Measurements from ENCODE around the gene ERCC4. TPM values are rescaled to one million over a fixed set of nuclear protein-coding genes. Genes with fewer than 3 reads are reported as not detected.

Gene ERCC4
- total and polyA plus RNA-seq, 2 of the 8 experiments (the other 6 are each of a cell fraction or from before 2014, with no cell fraction given): 1.6 to 13.2 TPM

- no peaks in the 10 kb centered on the region for H3K27me3 ChIP-seq (replicated peaks in 1 of 4; ENCODE audit: control insufficient read depth in 3 of 4, extremely low read depth in 1 of 4, insufficient read depth in 3 of 4, low read length in 3 of 4)
- H2BK12ac ChIP-seq (ENCODE audit: low read depth, low read length): no peak overlapping the region
- H2BK120ac ChIP-seq (replicated peaks; ENCODE audit: low read depth, low read length): no peak overlapping the region
- no peaks in the 10 kb centered on the region for H4K20me1 ChIP-seq (replicated peaks in 1 of 2; ENCODE audit: control insufficient read depth in 1 of 2, insufficient read depth in 2 of 2, low read length in 2 of 2)
- H3K79me2 ChIP-seq (ENCODE audit: control insufficient read depth in 1 of 2, insufficient read depth in 2 of 2, low read length in 2 of 2): no peaks in the 10 kb centered on the region
- WGBS, 2 experiments (ENCODE audit: extremely low coverage in 1 of 2, insufficient coverage in 1 of 2, insufficient read length in 1 of 2, insufficient replicate concordance in 2 of 2, low coverage in 1 of 2, low lambda C conversion rate in 2 of 2, missing lambda C conversion rate in 1 of 2): 93% methylated on average over 5 of the region's 6 CpGs; no CpG with 5 or more reads in 1 of the 2 experiments
- H3K4me1 ChIP-seq (replicated peaks in 1 of 4; ENCODE audit: control insufficient read depth in 3 of 4, insufficient read depth in 4 of 4, low read length in 3 of 4): no peaks in the 10 kb centered on the region
- FAIRE-seq (no peak), DNase-seq (ENCODE audit: low read depth in 1 of 2, low spot score in 2 of 2) (peak in 1 of 2 experiments; percentile 14)
- H3K56ac ChIP-seq (replicated peaks; ENCODE audit: insufficient read length, low read depth, low read length): no peak overlapping the region
- H3K14ac ChIP-seq (ENCODE audit: insufficient read length): no peak overlapping the region
- no peak overlapping the region for H3K4ac ChIP-seq (replicated peaks; ENCODE audit: insufficient read length, low read depth, low read length)
- no peak overlapping the region for H3K18ac ChIP-seq (ENCODE audit: extremely low read depth, low read length)
- no peak overlapping the region for H3K27ac ChIP-seq (ENCODE audit: low read depth, low read length)
- CTCF ChIA-PET (ENCODE audit: partially characterized antibody): no interaction called here
- no peak overlapping the region for H3K9ac ChIP-seq (replicated peaks in 1 of 4; ENCODE audit: extremely low read depth in 1 of 4, low read depth in 3 of 4, low read length in 3 of 4)
- H4K8ac ChIP-seq (ENCODE audit: extremely low read depth, insufficient read depth, low read length): no peak overlapping the region
- no peaks in the 10 kb centered on the region for H3K23me2 ChIP-seq (ENCODE audit: low read depth, low read length)
- no peaks in the 10 kb centered on the region for H3K9me3 ChIP-seq (ENCODE audit: insufficient read depth in 2 of 2, low read depth in 1 of 2, low read length in 1 of 2)
- H3K36me3 ChIP-seq (ENCODE audit: control insufficient read depth in 2 of 4, insufficient read depth in 4 of 4, low read length in 3 of 4): no peaks in the 10 kb centered on the region
- POLR2A ChIA-PET (ENCODE audit: partially characterized antibody): no interaction called here
- H4K5ac ChIP-seq (ENCODE audit: insufficient read length, low read depth, low read length): no peak overlapping the region
- H2BK5ac ChIP-seq (ENCODE audit: low read depth, low read length): no peak overlapping the region
- no peak overlapping the region for H4K91ac ChIP-seq (replicated peaks; ENCODE audit: insufficient read length, low read length)
- no peak overlapping the region for H3K4me3 ChIP-seq (ENCODE audit: extremely low read depth in 1 of 4, insufficient read depth in 2 of 4, low read depth in 3 of 4, low read length in 4 of 4)
- H3K4me2 ChIP-seq (ENCODE audit: insufficient read depth in 1 of 2, low read depth in 2 of 2, low read length in 2 of 2): no peak overlapping the region
- no peak overlapping the region for H2BK20ac ChIP-seq (ENCODE audit: low read length)
- H2AFZ ChIP-seq (ENCODE audit: low read length): no peak overlapping the region
- no peaks in the 10 kb centered on the region for H3K79me1 ChIP-seq (ENCODE audit: low read depth, low read length)
- no peak overlapping the region for H2BK15ac ChIP-seq (ENCODE audit: low read length)
- H3K23ac ChIP-seq (ENCODE audit: insufficient read length): no peak overlapping the region
- H2AK5ac ChIP-seq (ENCODE audit: low read depth, low read length): no peak overlapping the region
- TF ChIP-seq SIN3A (conservative IDR thresholded peaks at IDR 0.05 in 1 of 2, IDR thresholded peaks at IDR 0.05 in 1 of 2; ENCODE audit: low read depth in 1 of 2, low read length in 2 of 2): no peak
- TF ChIP-seq KDM1A (IDR thresholded peaks at IDR 0.05; ENCODE audit: borderline replicate concordance, low read length): no peak
- no peak for TF ChIP-seq ZNF274 (IDR thresholded peaks at IDR 0.05; ENCODE audit: borderline replicate concordance, extremely low read depth, low read length)
- TF ChIP-seq MAFK (IDR thresholded peaks at IDR 0.05; ENCODE audit: low read depth, low read length): no peak
Observed at GRCh38 chr16:13992322-13992721, 72.4 kb downstream of the ERCC4 start.
